Panc1 (cell line): ENCODE results near the gene SSBP3.

Experiments
- POLR2AphosphoS5 ChIP-seq: IDR thresholded peaks from 2 replicates; pipeline ENCODE4 v1.6.1; 2012; ENCODE audit warnings: mild to moderate bottlenecking, low read depth, low read length, moderate library complexity
- SIN3A ChIP-seq: IDR thresholded peaks from 2 replicates; pipeline ENCODE4 v1.6.1; 2012; ENCODE audit warnings: low read depth, mild to moderate bottlenecking, low read length, moderate library complexity, borderline replicate concordance; ENCODE audit not compliant: insufficient read depth
- TF ChIP-seq, protein P1 (sequence below): fragments of 450-650 bp; IDR thresholded peaks from 2 replicates; pipeline ENCODE4 v1.5.1; 2017; ENCODE audit warnings: mild to moderate bottlenecking
- TF ChIP-seq, protein P2 (sequence below), 2 experiments: IDR thresholded peaks; 2 replicates each; pipeline ENCODE4 v1.6.1; 2011 to 2012; ENCODE audit warnings: low read depth in 2 of 2, control low read depth in 1 of 2, low read length in 1 of 2, mild to moderate bottlenecking in 1 of 2, moderate library complexity in 1 of 2; ENCODE audit not compliant: insufficient read depth in 1 of 2

DNA sequence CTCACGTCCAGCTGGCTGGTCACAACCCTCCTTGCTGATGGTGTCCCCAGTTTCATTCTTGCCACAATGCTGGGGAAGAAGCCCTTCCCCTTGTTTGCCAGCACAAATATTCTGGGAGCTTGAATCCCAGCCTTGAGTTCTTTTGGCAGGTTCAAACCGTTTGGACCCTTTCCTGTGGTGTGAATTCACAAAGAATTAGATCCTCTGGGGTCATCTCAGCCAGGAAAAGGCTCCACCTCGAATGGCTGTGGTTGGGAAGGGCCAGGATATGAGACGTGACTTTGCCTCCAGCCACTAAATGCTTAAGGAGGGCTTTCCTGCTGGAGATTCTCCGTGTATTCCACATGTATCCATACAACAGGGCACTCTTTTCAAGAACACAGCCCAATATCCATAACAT, 139.3 kb downstream of the SSBP3 start:
- TF ChIP-seq POLR2AphosphoS5 (no peak), SIN3A (no peak)
- TF ChIP-seq, protein P1, sequence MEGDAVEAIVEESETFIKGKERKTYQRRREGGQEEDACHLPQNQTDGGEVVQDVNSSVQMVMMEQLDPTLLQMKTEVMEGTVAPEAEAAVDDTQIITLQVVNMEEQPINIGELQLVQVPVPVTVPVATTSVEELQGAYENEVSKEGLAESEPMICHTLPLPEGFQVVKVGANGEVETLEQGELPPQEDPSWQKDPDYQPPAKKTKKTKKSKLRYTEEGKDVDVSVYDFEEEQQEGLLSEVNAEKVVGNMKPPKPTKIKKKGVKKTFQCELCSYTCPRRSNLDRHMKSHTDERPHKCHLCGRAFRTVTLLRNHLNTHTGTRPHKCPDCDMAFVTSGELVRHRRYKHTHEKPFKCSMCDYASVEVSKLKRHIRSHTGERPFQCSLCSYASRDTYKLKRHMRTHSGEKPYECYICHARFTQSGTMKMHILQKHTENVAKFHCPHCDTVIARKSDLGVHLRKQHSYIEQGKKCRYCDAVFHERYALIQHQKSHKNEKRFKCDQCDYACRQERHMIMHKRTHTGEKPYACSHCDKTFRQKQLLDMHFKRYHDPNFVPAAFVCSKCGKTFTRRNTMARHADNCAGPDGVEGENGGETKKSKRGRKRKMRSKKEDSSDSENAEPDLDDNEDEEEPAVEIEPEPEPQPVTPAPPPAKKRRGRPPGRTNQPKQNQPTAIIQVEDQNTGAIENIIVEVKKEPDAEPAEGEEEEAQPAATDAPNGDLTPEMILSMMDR = no peak
- TF ChIP-seq, protein P2, sequence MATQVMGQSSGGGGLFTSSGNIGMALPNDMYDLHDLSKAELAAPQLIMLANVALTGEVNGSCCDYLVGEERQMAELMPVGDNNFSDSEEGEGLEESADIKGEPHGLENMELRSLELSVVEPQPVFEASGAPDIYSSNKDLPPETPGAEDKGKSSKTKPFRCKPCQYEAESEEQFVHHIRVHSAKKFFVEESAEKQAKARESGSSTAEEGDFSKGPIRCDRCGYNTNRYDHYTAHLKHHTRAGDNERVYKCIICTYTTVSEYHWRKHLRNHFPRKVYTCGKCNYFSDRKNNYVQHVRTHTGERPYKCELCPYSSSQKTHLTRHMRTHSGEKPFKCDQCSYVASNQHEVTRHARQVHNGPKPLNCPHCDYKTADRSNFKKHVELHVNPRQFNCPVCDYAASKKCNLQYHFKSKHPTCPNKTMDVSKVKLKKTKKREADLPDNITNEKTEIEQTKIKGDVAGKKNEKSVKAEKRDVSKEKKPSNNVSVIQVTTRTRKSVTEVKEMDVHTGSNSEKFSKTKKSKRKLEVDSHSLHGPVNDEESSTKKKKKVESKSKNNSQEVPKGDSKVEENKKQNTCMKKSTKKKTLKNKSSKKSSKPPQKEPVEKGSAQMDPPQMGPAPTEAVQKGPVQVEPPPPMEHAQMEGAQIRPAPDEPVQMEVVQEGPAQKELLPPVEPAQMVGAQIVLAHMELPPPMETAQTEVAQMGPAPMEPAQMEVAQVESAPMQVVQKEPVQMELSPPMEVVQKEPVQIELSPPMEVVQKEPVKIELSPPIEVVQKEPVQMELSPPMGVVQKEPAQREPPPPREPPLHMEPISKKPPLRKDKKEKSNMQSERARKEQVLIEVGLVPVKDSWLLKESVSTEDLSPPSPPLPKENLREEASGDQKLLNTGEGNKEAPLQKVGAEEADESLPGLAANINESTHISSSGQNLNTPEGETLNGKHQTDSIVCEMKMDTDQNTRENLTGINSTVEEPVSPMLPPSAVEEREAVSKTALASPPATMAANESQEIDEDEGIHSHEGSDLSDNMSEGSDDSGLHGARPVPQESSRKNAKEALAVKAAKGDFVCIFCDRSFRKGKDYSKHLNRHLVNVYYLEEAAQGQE (IDR thresholded peaks at IDR 0.05; ENCODE audit: insufficient read depth in 1 of 2, low read depth in 2 of 2, low read length in 1 of 2) = no peak
